ENCODE results near the gene RAPGEFL1. TPM values are rescaled to one million over a fixed set of nuclear protein-coding genes. Genes with fewer than 3 reads are reported as not detected.
A peak's percentile ranks its signal among the peaks of the same experiment; 100 is the strongest.

Gene RAPGEFL1
- total RNA-seq, 1 donor = 2.2 TPM

DNA sequence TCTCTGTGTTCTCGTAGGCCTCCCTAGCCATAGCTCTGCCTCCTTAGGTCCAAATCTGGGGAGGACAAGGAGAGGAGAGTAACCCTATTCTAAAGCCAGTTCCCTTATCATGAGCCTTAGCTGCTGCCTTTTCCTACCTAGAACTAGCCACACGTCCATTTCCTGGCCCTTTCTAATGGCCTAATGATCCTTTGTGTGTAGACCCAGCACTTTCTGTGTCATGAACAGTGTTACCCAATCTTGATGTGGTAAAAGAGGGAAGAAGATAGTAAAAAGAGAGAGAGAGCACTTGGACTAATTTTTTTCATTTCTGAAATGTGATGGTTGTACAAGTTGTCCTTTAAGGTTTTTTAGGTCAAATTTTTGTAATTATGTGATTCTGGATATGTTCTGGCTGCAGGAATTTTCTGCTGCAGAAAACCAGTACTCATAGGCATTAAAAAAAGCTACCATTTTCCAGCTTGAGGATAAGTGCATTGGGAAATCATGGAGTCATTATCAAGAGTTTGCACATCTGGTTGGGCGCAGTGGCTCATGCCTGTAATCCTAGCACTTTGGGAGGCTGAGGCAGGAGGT is 18.7 kb upstream of the RAPGEFL1 start:
- peak; percentile 46 for DNase-seq (ENCODE audit: low read depth)
- TF ChIP-seq, protein P1, sequence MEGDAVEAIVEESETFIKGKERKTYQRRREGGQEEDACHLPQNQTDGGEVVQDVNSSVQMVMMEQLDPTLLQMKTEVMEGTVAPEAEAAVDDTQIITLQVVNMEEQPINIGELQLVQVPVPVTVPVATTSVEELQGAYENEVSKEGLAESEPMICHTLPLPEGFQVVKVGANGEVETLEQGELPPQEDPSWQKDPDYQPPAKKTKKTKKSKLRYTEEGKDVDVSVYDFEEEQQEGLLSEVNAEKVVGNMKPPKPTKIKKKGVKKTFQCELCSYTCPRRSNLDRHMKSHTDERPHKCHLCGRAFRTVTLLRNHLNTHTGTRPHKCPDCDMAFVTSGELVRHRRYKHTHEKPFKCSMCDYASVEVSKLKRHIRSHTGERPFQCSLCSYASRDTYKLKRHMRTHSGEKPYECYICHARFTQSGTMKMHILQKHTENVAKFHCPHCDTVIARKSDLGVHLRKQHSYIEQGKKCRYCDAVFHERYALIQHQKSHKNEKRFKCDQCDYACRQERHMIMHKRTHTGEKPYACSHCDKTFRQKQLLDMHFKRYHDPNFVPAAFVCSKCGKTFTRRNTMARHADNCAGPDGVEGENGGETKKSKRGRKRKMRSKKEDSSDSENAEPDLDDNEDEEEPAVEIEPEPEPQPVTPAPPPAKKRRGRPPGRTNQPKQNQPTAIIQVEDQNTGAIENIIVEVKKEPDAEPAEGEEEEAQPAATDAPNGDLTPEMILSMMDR (IDR thresholded peaks at IDR 0.05; ENCODE audit: insufficient read depth, low read depth, low read length) = no peak
- H3K4me3 ChIP-seq (ENCODE audit: low read depth, low read length) = no peak overlapping the region

GRCh38 chr17:40159456-40159855 is 17.8 kb upstream of the RAPGEFL1 start:
- H3K4me3 ChIP-seq (ENCODE audit: low read depth, low read length) = no peak overlapping the region
- TF ChIP-seq, protein P1 (IDR thresholded peaks at IDR 0.05; ENCODE audit: insufficient read depth, low read depth, low read length) = no peak
- no peak for DNase-seq (ENCODE audit: low read depth)

DNA sequence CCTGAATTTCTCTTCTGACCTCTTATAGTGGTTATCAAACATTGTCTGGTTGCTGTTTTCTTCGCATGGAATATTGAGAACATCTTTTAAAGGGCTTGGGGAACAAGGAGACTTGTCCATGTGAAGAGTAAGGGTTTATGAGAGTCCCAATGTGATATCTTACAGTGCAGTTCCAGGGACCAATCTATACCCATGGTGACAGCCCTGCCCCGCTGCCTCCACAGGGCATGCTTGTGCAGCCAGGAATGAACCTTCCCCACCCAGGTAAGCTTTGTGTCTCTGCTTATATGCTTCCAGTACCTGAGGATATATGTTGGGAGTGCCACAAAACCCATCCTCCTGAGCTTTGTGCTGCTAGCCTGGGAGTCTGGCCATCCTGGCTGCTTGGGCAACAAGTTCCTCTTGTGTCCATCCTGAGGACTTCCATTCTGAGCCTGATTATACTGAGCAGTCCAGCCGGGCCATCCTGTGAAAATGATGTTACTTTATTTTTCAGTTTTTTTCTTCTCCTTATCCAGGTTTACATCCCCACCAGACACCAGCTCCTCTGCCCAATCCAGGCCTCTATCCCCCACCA is 9.5 kb upstream of the RAPGEFL1 start:
- TF ChIP-seq, protein P1 (IDR thresholded peaks at IDR 0.05; ENCODE audit: insufficient read depth, low read depth, low read length) = no peak
- no peak overlapping the region for H3K4me3 ChIP-seq (ENCODE audit: low read depth, low read length)
- no peak for DNase-seq (ENCODE audit: low read depth)

- no peak overlapping the region for H3K4me3 ChIP-seq (ENCODE audit: low read depth, low read length)
- DNase-seq (ENCODE audit: low read depth) = peak; percentile 67
- TF ChIP-seq, protein P1 (IDR thresholded peaks at IDR 0.05; ENCODE audit: insufficient read depth, low read depth, low read length) = peak; percentile 73
Observed at GRCh38 chr17:40168262-40168832, 8.9 kb upstream of the RAPGEFL1 start.

DNA sequence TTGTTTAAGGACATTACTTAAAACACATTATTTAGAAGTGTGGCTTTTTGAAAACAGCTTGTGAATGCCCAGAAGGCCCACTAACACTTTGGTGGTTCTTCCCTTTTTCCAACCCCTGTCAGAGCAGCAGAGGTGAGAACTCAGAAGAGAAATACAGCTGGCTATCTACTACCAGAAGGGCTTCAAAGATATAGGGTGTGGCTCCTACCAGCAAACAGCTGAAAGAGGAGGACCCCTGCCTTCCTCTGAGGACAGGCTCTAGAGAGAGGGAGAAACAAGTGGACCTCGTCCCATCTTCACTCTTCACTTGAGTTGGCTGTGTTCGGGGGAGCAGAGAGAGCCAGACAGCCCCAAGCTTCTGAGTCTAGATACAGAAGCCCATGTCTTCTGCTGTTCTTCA is 6.9 kb upstream of the RAPGEFL1 start:
- H3K4me3 ChIP-seq (ENCODE audit: low read depth, low read length) = no peak overlapping the region
- no peak for DNase-seq (ENCODE audit: low read depth)
- TF ChIP-seq, protein P1 (IDR thresholded peaks at IDR 0.05; ENCODE audit: insufficient read depth, low read depth, low read length) = no peak

- no peak overlapping the region for H3K4me3 ChIP-seq (ENCODE audit: low read depth, low read length)
- TF ChIP-seq, protein P1 (IDR thresholded peaks at IDR 0.05; ENCODE audit: insufficient read depth, low read depth, low read length) = no peak
- DNase-seq (ENCODE audit: low read depth) = no peak
Observed at GRCh38 chr17:40171750-40172149, 5.5 kb upstream of the RAPGEFL1 start.

All from fibroblast of villous mesenchyme (primary cell).